Measurements from ENCODE around the gene TMEM63B. TPM values are rescaled to one million over a fixed set of nuclear protein-coding genes. Genes with fewer than 3 reads are reported as not detected.

TMEM63B gene
- total RNA-seq, 4 donors from 2014 or later = 73.4 to 91.2 (median 87.7) TPM

- WGBS, 2 donors = 92 to 93% methylated on average over 2 of the region's 2 CpGs
- H3K4me3 ChIP-seq (ENCODE audit: low read depth, poor library complexity, severe bottlenecking) = no peak overlapping the region
- TF ChIP-seq, protein P1, sequence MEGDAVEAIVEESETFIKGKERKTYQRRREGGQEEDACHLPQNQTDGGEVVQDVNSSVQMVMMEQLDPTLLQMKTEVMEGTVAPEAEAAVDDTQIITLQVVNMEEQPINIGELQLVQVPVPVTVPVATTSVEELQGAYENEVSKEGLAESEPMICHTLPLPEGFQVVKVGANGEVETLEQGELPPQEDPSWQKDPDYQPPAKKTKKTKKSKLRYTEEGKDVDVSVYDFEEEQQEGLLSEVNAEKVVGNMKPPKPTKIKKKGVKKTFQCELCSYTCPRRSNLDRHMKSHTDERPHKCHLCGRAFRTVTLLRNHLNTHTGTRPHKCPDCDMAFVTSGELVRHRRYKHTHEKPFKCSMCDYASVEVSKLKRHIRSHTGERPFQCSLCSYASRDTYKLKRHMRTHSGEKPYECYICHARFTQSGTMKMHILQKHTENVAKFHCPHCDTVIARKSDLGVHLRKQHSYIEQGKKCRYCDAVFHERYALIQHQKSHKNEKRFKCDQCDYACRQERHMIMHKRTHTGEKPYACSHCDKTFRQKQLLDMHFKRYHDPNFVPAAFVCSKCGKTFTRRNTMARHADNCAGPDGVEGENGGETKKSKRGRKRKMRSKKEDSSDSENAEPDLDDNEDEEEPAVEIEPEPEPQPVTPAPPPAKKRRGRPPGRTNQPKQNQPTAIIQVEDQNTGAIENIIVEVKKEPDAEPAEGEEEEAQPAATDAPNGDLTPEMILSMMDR (IDR thresholded peaks at IDR 0.05) = no peak
- no peak for TF ChIP-seq POLR2A (IDR thresholded peaks at IDR 0.05)
- DNase-seq (ENCODE audit: low spot score in 2 of 2) = no peak
- intact Hi-C loops (cut with DNase I; ENCODE audit: low total_unique reads) = no loop called here
Measured at GRCh38 chr6:44102527-44102926, 24.8 kb upstream of the TMEM63B start.

DNA sequence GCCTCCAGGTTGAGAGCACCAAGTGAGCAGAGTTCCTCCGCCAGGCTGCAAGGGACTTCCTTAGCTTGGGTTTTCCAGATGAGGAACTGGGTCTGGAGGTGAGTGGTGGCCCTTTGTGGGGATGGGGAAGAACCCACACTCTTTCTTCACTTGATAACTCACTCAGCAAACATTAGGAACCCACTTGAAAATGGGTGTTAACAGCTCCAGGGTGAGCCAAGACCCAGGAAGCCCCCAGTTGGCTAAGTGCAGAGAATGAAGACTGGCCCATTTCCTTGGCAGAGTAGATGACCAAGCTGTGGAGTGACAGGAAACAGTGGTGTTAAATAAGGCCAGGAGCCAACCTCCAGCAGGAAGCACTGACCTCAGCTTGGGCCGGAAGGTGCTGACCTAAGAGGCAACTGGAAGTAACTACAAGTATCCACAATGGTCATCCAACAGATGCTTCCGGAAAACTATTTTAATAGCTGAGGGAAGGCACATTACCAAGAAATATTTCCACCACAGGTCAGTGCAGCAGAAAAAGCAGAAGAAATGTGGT, 22.8 kb upstream of the TMEM63B start:
- WGBS, 2 donors = 79 to 88% methylated on average over 3 of the region's 3 CpGs
- DNase-seq (ENCODE audit: low spot score in 2 of 2) = peak in 1 of 2 donors; percentile 30
- intact Hi-C loops (cut with DNase I; ENCODE audit: low total_unique reads) = no loop called here
- H3K4me3 ChIP-seq (ENCODE audit: low read depth, poor library complexity, severe bottlenecking) = no peak overlapping the region
- TF ChIP-seq, protein P1 (IDR thresholded peaks at IDR 0.05) = no peak
- TF ChIP-seq POLR2A (IDR thresholded peaks at IDR 0.05) = no peak

DNA sequence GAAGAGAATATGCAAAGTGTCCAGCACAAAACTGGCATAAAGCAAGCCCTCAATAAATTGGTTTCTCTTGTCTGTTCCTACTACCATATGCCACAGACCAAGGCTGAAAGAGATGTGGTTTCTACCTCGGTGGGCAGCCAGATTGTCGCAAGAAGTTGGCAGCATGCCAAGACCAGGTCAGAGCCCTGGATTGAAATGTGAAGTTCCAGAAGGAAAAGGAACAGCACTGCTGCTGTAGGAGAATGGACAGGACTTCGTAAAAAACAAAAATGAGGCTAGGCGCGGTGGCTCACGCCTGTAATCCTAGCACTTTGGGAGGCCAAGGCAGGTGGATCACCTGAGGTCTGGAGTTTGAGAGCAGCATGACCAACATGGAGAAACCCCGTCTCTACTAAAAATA, 22.2 kb upstream of the TMEM63B start:
- H3K4me3 ChIP-seq (ENCODE audit: low read depth, poor library complexity, severe bottlenecking) = no peak overlapping the region
- no peak for TF ChIP-seq POLR2A (IDR thresholded peaks at IDR 0.05)
- TF ChIP-seq, protein P1 (IDR thresholded peaks at IDR 0.05) = no peak
- 80 to 85% methylated on average over 7 of the region's 7 CpGs for WGBS, 2 donors
- no peak for DNase-seq (ENCODE audit: low spot score in 2 of 2)
- intact Hi-C loops (cut with DNase I; ENCODE audit: low total_unique reads) = no loop called here

GRCh38 chr6:44105993-44106740, 21.2 kb upstream of the TMEM63B start:
- 87 to 94% methylated on average over 3 of the region's 3 CpGs for WGBS, 2 donors
- no peak for TF ChIP-seq POLR2A (IDR thresholded peaks at IDR 0.05)
- TF ChIP-seq, protein P1 (IDR thresholded peaks at IDR 0.05) = no peak
- no peak overlapping the region for H3K4me3 ChIP-seq (ENCODE audit: low read depth, poor library complexity, severe bottlenecking)
- intact Hi-C loops (cut with DNase I; ENCODE audit: low total_unique reads) = no loop called here
- no peak for DNase-seq (ENCODE audit: low spot score in 2 of 2)

- WGBS, 2 donors = 90 to 94% methylated on average over 5 of the region's 5 CpGs
- no peak for DNase-seq (ENCODE audit: low spot score in 2 of 2)
- TF ChIP-seq, protein P1 (IDR thresholded peaks at IDR 0.05) = no peak
- TF ChIP-seq POLR2A (IDR thresholded peaks at IDR 0.05) = no peak
- intact Hi-C loops (cut with DNase I; ENCODE audit: low total_unique reads) = no loop called here
- no peak overlapping the region for H3K4me3 ChIP-seq (ENCODE audit: low read depth, poor library complexity, severe bottlenecking)
Measured at GRCh38 chr6:44107017-44107416, 20.3 kb upstream of the TMEM63B start.

Data from lower leg skin (tissue), 4 donors.